Activated naive CD8-positive, alpha-beta T cell treated with anti-CD3 and anti-CD28 coated beads, Interleukin-2, amount 10 ng/mL, durations not matched to agents 7 days and 5 days (primary cell): ENCODE measurements around the gene MPV17. TPM values are rescaled to one million over a fixed set of nuclear protein-coding genes. Genes with fewer than 3 reads are reported as not detected.
A peak's percentile ranks its signal among the peaks of the same experiment; 100 is the strongest.
"Not testable (repeated sequence)": the region's sequence is repeated elsewhere in the genome, so short reads cannot be mapped to it uniquely, and the experiment has no call there.

ENCODE experiments used
- ATAC-seq: fragments of 150-1000 bp; cut with Tn5 transposase; one replicate; pipeline ENCODE4 v1.10.0; 2021; ENCODE audit warnings: low read depth, moderate library complexity
- POLR2A ChIA-PET: fragments of 350-600 bp; sonication (Branson Sonifier 250); formaldehyde crosslinking; loops from one replicate; lab custom pipeline; 2021; ENCODE audit warnings: antibody characterized with exemption; lab: Charles Lee
- DNase-seq: peaks from one replicate; pipeline ENCODE4 v3.0.0; 2021
- H3K27ac Mint-ChIP-seq: one replicate; pipeline ENCODE4 v1.8.0; 2022; ENCODE audit warnings: mild to moderate bottlenecking, mixed read lengths
- H3K27me3 Mint-ChIP-seq: one replicate; pipeline ENCODE4 v1.8.0; 2022; ENCODE audit warnings: mild to moderate bottlenecking, moderate library complexity, mixed read lengths
- H3K36me3 Mint-ChIP-seq: one replicate; pipeline ENCODE4 v1.8.0; 2021; ENCODE audit warnings: mild to moderate bottlenecking, mixed read lengths
- H3K4me1 Mint-ChIP-seq: one replicate; pipeline ENCODE4 v1.8.0; 2021; ENCODE audit warnings: mixed read lengths
- H3K4me3 Mint-ChIP-seq: one replicate; pipeline ENCODE4 v1.8.0; 2022; ENCODE audit warnings: mild to moderate bottlenecking, moderate library complexity, mixed read lengths
- H3K9me3 Mint-ChIP-seq: one replicate; pipeline ENCODE4 v1.8.0; 2021; ENCODE audit warnings: mixed read lengths
- total RNA-seq, 2 experiments: library from RNA; stranded (reverse); gene quantifications; one replicate each; pipeline ENCODE4 v1.2.3, GENCODE V29; 2021

MPV17 gene
- total RNA-seq, 2 experiments from 2014 or later, result 93.4 to 100 TPM

GRCh38 chr2:27281442-27281841, 41.5 kb downstream of the MPV17 start:
- Mint-ChIP-seq H3K9me3 (no peaks in the 10 kb centered on the region), H3K27me3 (peaks cover 26% of the 10 kb centered on the region), H3K36me3 (no peaks in the 10 kb centered on the region), H3K4me1 (peaks cover 4% of the 10 kb centered on the region), H3K27ac (no peak overlapping the region), H3K4me3 (no peak overlapping the region)
- ATAC-seq, result no peak
- DNase-seq, result no peak
- POLR2A ChIA-PET, result no interaction called here

DNA sequence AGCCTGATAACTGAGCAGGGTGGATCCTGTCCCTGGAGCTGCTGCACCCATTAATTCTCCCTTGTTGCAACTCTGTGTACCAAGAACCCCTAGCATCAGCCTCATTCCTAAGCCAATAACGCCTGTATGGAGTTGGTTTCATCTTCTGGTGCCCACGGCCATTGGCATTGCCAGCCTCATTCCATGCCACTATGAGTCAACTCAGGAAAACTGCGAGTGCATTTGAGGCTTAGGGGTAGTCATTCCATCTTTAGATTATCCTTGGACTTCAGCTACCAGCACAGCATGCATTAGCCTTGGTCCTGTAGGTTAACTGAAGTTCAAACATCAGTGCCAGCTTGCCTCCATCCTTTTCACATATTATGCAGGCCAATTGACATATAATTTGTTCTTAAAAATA, 42.1 kb downstream of the MPV17 start:
- Mint-ChIP-seq H3K4me3 (no peak overlapping the region), H3K4me1 (peaks cover 4% of the 10 kb centered on the region), H3K9me3 (no peaks in the 10 kb centered on the region), H3K27me3 (peaks cover 21% of the 10 kb centered on the region), H3K27ac (no peak overlapping the region), H3K36me3 (no peaks in the 10 kb centered on the region)
- DNase-seq (no peak), ATAC-seq (no peak)
- POLR2A ChIA-PET, result no interaction called here

GRCh38 chr2:27278010-27278409, 44.9 kb downstream of the MPV17 start:
- Mint-ChIP-seq H3K4me1 (peaks cover 6% of the 10 kb centered on the region), H3K4me3 (no peak overlapping the region), H3K27me3 (peaks cover 14% of the 10 kb centered on the region), H3K27ac (no peak overlapping the region), H3K9me3 (no peaks in the 10 kb centered on the region), H3K36me3 (no peaks in the 10 kb centered on the region)
- ATAC-seq (no peak), DNase-seq (no peak)
- POLR2A ChIA-PET, result no interaction called here

- POLR2A ChIA-PET, result no interaction called here
- DNase-seq (no peak), ATAC-seq (no peak)
- no peak within 1 kb of the TSS for H3K4me3 Mint-ChIP-seq
- peaks cover 11% of the 10 kb centered on the region for H3K4me1 Mint-ChIP-seq
- H3K27me3 Mint-ChIP-seq, result peaks cover 12% of the 10 kb centered on the region
- H3K36me3 Mint-ChIP-seq, result no peaks in the 10 kb centered on the region
- no peak within 1 kb of the TSS for H3K27ac Mint-ChIP-seq
- H3K9me3 Mint-ChIP-seq, result no peaks in the 10 kb centered on the region
These were observed 47.4 kb downstream of the MPV17 start, which contains the start of gene DNAJC5G for GRCh38 chr2:27275211-27276150. Gene DNAJC5G, plus strand, starts transcription at chr2:27275433. Its CDS starts 1,296 bp downstream, at chr2:27276729.

DNA sequence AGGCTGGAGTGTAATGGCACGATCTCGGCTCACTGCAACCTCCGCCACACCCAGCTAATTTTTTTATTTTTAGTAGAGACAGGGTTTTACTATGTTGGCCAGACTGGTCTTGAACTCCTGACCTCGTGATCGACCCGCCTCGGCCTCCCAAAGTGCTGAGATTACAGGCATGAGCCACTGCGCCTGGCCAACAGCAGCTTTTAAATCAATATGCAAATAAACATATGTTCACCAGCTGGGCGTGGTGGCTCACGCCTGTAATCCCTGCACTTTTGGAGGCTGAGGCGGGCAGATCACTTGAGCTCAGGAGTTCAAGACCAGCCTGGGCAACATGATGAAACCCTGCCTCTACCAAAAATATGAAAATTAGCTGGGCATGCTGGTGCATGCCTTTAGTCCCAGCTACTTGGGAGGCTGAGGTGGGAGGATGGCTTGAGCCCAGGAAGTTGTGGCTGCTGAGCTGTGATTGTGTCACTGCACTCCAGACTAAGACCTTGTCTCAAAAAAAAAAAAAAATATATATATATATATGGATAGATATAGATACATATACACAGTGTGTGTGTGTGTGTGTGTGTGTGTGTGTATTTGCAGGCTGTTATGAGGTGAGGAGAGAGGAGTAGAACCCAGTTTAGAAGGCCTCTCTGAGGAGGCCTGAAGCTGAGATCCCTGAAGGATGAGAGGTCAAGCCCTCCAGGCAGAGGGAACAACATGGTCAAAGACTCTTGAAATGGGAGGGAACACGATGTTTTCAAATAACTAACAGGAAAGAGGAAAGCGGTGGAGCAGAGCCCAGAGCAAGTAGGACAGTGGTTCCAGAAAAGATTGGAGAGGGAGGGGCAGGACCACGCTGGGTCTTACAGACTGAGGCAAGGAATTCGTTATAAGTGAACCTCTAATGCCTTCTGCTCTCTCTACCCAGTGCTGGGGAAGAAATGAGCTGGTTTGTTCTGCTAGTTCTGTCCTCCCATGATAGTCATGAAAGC, 50.1 kb downstream of the MPV17 start:
- not testable (repeated sequence) for H3K4me3 Mint-ChIP-seq, DNase-seq, H3K4me1 Mint-ChIP-seq, H3K9me3 Mint-ChIP-seq, H3K27ac Mint-ChIP-seq, ATAC-seq, H3K36me3 Mint-ChIP-seq
- H3K27me3 Mint-ChIP-seq, result peaks cover 21% of the 10 kb centered on the region
- POLR2A ChIA-PET, result interaction anchor here (0.6 kb wide), 1 partner anchor 89 kb away, joined by 3 read pairs; no protein-coding TSS in a partner anchor

DNA sequence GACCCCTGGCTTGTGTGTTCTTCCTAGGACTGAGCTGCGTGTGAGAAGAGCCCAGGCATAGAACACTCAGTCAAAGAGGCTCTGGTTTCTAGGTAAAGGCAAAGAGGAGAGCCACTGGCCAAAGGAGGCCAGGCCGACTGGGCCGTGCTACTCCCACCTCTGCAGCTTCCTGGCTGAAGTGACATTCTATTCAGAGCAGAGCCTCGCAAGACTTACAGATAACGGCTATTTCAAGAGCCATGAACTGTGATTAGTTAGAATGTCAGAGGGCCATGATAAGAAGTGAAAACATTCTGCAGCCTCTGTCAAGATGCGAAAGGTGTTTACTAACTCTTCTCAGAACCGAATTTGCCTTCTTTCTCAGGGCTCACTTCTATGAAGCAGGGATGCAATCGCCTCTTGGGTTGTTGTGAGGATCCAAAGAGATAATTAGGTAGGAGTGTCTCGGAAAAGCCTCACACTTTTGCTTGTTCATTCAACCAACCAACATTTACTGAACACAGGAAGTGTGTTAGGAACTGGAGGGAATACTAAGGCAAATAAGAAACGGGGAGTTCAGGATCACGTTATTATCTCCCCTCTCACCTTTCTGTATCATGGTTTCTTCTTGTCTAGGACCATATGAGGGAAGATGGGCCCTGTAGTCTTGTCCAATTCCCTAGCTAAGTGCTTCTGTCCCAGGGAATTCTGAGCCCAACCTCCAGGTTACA, 51.1 kb downstream of the MPV17 start:
- no peak for DNase-seq
- Mint-ChIP-seq H3K27ac (no peak overlapping the region), H3K4me3 (no peak overlapping the region), H3K27me3 (peaks cover 18% of the 10 kb centered on the region), H3K9me3 (no peaks in the 10 kb centered on the region), H3K4me1 (peaks cover 7% of the 10 kb centered on the region), H3K36me3 (no peaks in the 10 kb centered on the region)
- no peak for ATAC-seq
- POLR2A ChIA-PET, result no interaction called here

GRCh38 chr2:27270670-27271069, 52.2 kb downstream of the MPV17 start:
- Mint-ChIP-seq H3K36me3 (no peaks in the 10 kb centered on the region), H3K4me3 (no peak overlapping the region), H3K27me3 (peaks cover 18% of the 10 kb centered on the region), H3K4me1 (peaks cover 7% of the 10 kb centered on the region), H3K9me3 (no peaks in the 10 kb centered on the region), H3K27ac (no peak overlapping the region)
- no peak for ATAC-seq
- no peak for DNase-seq
- POLR2A ChIA-PET, result no interaction called here

GRCh38 chr2:27270131-27270530, 52.8 kb downstream of the MPV17 start:
- DNase-seq, result no peak
- ATAC-seq, result no peak
- H3K9me3 Mint-ChIP-seq, result no peaks in the 10 kb centered on the region
- H3K36me3 Mint-ChIP-seq, result no peaks in the 10 kb centered on the region
- peaks cover 18% of the 10 kb centered on the region for H3K27me3 Mint-ChIP-seq
- POLR2A ChIA-PET, result no interaction called here
- H3K27ac Mint-ChIP-seq, result no peak overlapping the region
- no peak overlapping the region for H3K4me3 Mint-ChIP-seq
- peaks cover 8% of the 10 kb centered on the region for H3K4me1 Mint-ChIP-seq

- DNase-seq, H3K4me3 Mint-ChIP-seq, H3K36me3 Mint-ChIP-seq, H3K27ac Mint-ChIP-seq, POLR2A ChIA-PET, ATAC-seq, H3K9me3 Mint-ChIP-seq: not testable (repeated sequence)
- Mint-ChIP-seq H3K27me3 (peaks cover 29% of the 10 kb centered on the region), H3K4me1 (peaks cover 19% of the 10 kb centered on the region)
These were observed 54.6 kb downstream of the MPV17 start for GRCh38 chr2:27268296-27268695.

DNA sequence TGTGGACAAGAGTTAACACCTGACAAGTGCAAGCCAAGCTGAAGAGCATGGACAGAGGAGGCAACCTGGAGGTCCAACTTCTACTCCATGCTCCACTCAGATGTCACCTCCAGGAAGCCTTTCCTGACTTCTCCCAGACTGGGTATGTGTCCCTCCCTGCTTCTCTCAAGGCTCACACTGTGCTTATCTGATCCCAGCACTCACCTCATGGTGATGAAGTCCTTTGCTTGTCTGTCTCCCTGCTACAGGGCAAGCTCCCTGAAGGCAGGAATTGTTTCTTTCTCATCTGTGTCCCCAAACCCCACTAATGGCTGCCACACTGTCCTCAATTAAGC, 57.4 kb downstream of the MPV17 start:
- no peak for DNase-seq
- Mint-ChIP-seq H3K27me3 (peaks cover 40% of the 10 kb centered on the region), H3K27ac (no peak overlapping the region)

GRCh38 chr2:27264753-27265535, 58.0 kb downstream of the MPV17 start:
- Mint-ChIP-seq H3K36me3 (no peaks in the 10 kb centered on the region), H3K9me3 (no peaks in the 10 kb centered on the region), H3K4me1 (peaks cover 22% of the 10 kb centered on the region), H3K27me3 (peaks cover 43% of the 10 kb centered on the region), H3K4me3 (peak overlapping the region; percentile 68), H3K27ac (no peak overlapping the region)
- DNase-seq (peak; percentile 59), ATAC-seq (no peak)
- POLR2A ChIA-PET, result interaction anchor here (0.5 to 1.2 kb wide), 4 partner anchors 13 to 65 kb away, joined by 3 to 4 read pairs (median 3); partner anchors contain the start of genes ATRAID and SLC5A6

More for the DNA sequence above, 57.4 kb downstream of the MPV17 start:
- no peaks in the 10 kb centered on the region for H3K36me3 Mint-ChIP-seq
- ATAC-seq, result no peak
- H3K4me3 Mint-ChIP-seq, result no peak overlapping the region
- peaks cover 22% of the 10 kb centered on the region for H3K4me1 Mint-ChIP-seq
- no peaks in the 10 kb centered on the region for H3K9me3 Mint-ChIP-seq
- POLR2A ChIA-PET, result interaction anchor here (0.5 to 1.2 kb wide), 3 partner anchors 13 to 65 kb away, joined by 3 to 4 read pairs (median 3); no protein-coding TSS in a partner anchor

GRCh38 chr2:27264253-27264752, 58.6 kb downstream of the MPV17 start:
- Mint-ChIP-seq H3K27ac (no peak overlapping the region), H3K27me3 (peaks cover 41% of the 10 kb centered on the region), H3K4me3 (peak overlapping the region; percentile 81), H3K9me3 (no peaks in the 10 kb centered on the region), H3K4me1 (peaks cover 22% of the 10 kb centered on the region), H3K36me3 (no peaks in the 10 kb centered on the region)
- no peak for ATAC-seq
- POLR2A ChIA-PET, result interaction anchor here (0.9 kb wide), 1 partner anchor 52 kb away, joined by 3 read pairs; the partner anchor contains the start of genes ATRAID and SLC5A6
- peak; percentile 48 for DNase-seq
